Right lobe of liver (tissue), 4 donors: ENCODE measurements around the gene OR6B1.

Experiments used
- CTCF ChIP-seq, 4 donors: fragments of 200-600 bp in 3 of 4; fragments of 450-650 bp in 1 of 4; IDR thresholded peaks; one replicate each; pipeline versions ENCODE4 v1.5.1 to v1.8.0; 2016 to 2022; ENCODE audit warnings: antibody characterized with exemption in 4 of 4, mild to moderate bottlenecking in 2 of 4
- POLR2A ChIP-seq: fragments of 450-650 bp; IDR thresholded peaks from one replicate; pipeline ENCODE4 v1.6.1; 2017; ENCODE audit warnings: antibody characterized with exemption, mild to moderate bottlenecking
- donor health status: DM: no; HTN: no; CAD: no.
- donor health status: DM: no; HTN: no; CAD: no.
- donor health status: DM: no; HTN: yes; CAD: no.

GRCh38 chr7:143983960-143984359 lies 16.2 kb upstream of the OR6B1 start:
- TF ChIP-seq POLR2A, result no peak
- TF ChIP-seq CTCF (IDR thresholded peaks at IDR 0.05), result no peak
